ENCODE results near the gene ARHGAP18. TPM values are rescaled to one million over a fixed set of nuclear protein-coding genes. Genes with fewer than 3 reads are reported as not detected.

Gene ARHGAP18
- total RNA-seq, 1 experiment from 2014 or later, result 2.4 TPM

DNA sequence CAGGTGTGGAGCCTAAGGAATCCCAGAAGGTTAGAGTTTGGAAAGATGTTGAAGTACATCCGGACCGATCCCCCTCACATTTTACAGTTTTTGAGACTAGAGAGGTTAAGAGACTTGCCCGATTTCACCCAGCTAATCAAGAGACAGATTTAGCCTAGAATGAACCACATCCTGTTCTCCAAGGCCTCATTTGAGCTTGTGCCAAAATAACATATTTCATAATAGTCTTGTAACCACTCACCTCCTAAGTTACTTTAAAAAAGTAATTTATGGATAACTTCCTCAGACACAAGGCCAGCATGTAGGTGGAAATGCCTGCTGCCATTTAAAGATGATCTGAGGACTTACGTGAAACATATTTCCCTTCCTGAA is 39.8 kb upstream of the ARHGAP18 start:
- Histone ChIP-seq H3K27me3 (ENCODE audit: insufficient read depth, low read length) (no peaks in the 10 kb centered on the region), H4K5ac (ENCODE audit: insufficient read length, low read depth, low read length) (no peak overlapping the region), H4K91ac (ENCODE audit: insufficient read length, low read depth, low read length) (no peak overlapping the region), H4K8ac (replicated peaks; ENCODE audit: insufficient read length, low read depth, low read length) (no peak overlapping the region), H2AFZ (ENCODE audit: low read length) (no peak overlapping the region), H3K23ac (ENCODE audit: insufficient read length, low read depth, low read length) (no peak overlapping the region), H3K27ac (ENCODE audit: insufficient read length, low read depth, low read length) (no peak overlapping the region), H2AK5ac (ENCODE audit: insufficient read length, low read length) (no peak overlapping the region), H2BK5ac (ENCODE audit: insufficient read length, low read length) (no peak overlapping the region), H3T11ph (ENCODE audit: low read length) (no peak overlapping the region), H3K23me2 (ENCODE audit: insufficient read length, low read depth, low read length, poor library complexity, severe bottlenecking) (no peaks in the 10 kb centered on the region), H2BK20ac (ENCODE audit: low read depth, low read length, poor library complexity, severe bottlenecking) (no peak overlapping the region), H3K4ac (ENCODE audit: low read depth, low read length) (no peak overlapping the region), H3K79me2 (ENCODE audit: insufficient read depth, low read length) (no peaks in the 10 kb centered on the region), H3K9me3 (ENCODE audit: control insufficient read depth, low read depth, low read length) (no peaks in the 10 kb centered on the region), H2BK120ac (ENCODE audit: low read depth, low read length, poor library complexity, severe bottlenecking) (no peak overlapping the region), H3K56ac (ENCODE audit: insufficient read length, low read depth, low read length) (no peak overlapping the region), H4K20me1 (ENCODE audit: control insufficient read depth, insufficient read depth, insufficient read length) (no peaks in the 10 kb centered on the region), H3K9ac (ENCODE audit: extremely low read depth, insufficient read length, low read length) (no peak overlapping the region), H3K18ac (ENCODE audit: insufficient read length, low read depth, low read length) (no peak overlapping the region), H3K14ac (ENCODE audit: insufficient read depth, low read length) (no peak overlapping the region), H2BK12ac (ENCODE audit: insufficient read length, low read depth, low read length) (no peak overlapping the region), H2BK15ac (ENCODE audit: low read depth, low read length) (no peak overlapping the region), H3K79me1 (ENCODE audit: insufficient read depth, low read depth, low read length, poor library complexity, severe bottlenecking) (no peaks in the 10 kb centered on the region), H3K4me2 (ENCODE audit: insufficient read depth, insufficient read length, low read length) (no peak overlapping the region), H3K4me1 (ENCODE audit: insufficient read depth, low read length) (no peaks in the 10 kb centered on the region)
- WGBS (ENCODE audit: extremely low coverage, insufficient read length, low lambda C conversion rate), result no CpG with 5 or more reads among the region's 4 CpGs
- Mint-ChIP-seq H3K27me3 (ENCODE audit: low read depth) (no peaks in the 10 kb centered on the region), H3K4me3 (no peak overlapping the region), H3K9me3 (no peaks in the 10 kb centered on the region), H3K27ac (0 out of 7 replicates have a peak overlapping the region, but pooled peaks of 1 of the 3 experiments have one; percentile 42), H3K36me3 (ENCODE audit: insufficient read depth in 1 of 3, low read depth in 3 of 3) (no peaks in the 10 kb centered on the region), H3K4me1 (peaks cover 3% of the 10 kb centered on the region in 2 experiments; a peak in 3 of 4 replicates)
- TF ChIP-seq CTCF (conservative IDR thresholded peaks at IDR 0.05), result no peak
- no peak for DNase-seq
